Panc1 (cell line): Measurements from ENCODE around the gene CAPN3. TPM values are rescaled to one million over a fixed set of nuclear protein-coding genes. Genes with fewer than 3 reads are reported as not detected.

Source experiments
- ATAC-seq: fragments of 200-7000 bp; cut with Tn5 transposase; 2 replicates; pipeline ENCODE4 v1.9.1; 2020; ENCODE audit warnings: mild to moderate bottlenecking, moderate library complexity
- BruUV-seq: library from RNA; stranded (reverse); fragments of 400-500 nt; replicated peaks from 2 replicates; lab custom pipeline; 2021; lab: Mats Ljungman, UMichigan
- CTCF ChIA-PET: fragments of 300-600 bp; sonication (Branson Sonifier 250); formaldehyde crosslinking; loops from one replicate; lab custom pipeline; 2022; ENCODE audit warnings: antibody characterized with exemption; lab: Charles Lee
- POLR2A ChIA-PET: fragments of 300-600 bp; sonication (Branson Sonifier 250); formaldehyde crosslinking; loops from one replicate; lab custom pipeline; 2022; ENCODE audit warnings: antibody characterized with exemption; lab: Charles Lee
- DNase-seq: peaks from one replicate; pipeline ENCODE4 v3.0.0-alpha.2; 2010; ENCODE audit warnings: low read depth, low spot score
- H3K27ac ChIP-seq: 2 replicates; pipeline ENCODE4 v1.5.1; 2011; ENCODE audit warnings: mild to moderate bottlenecking, low read length, inconsistent platforms
- H3K27me3 ChIP-seq: fragments of 200-500 bp; sonication (Bioruptor generic); 2 replicates; pipeline ENCODE4 v1.6.0; 2014; ENCODE audit warnings: low read length, inconsistent platforms; ENCODE audit not compliant: control insufficient read depth, insufficient read depth
- H3K36me3 ChIP-seq: fragments of 200-500 bp; sonication (Bioruptor generic); 2 replicates; pipeline ENCODE4 v1.5.1; 2014; ENCODE audit warnings: inconsistent platforms, mild to moderate bottlenecking, low read length, moderate library complexity; ENCODE audit not compliant: control insufficient read depth, insufficient read depth
- H3K4me1 ChIP-seq: 2 replicates; pipeline ENCODE4 v1.5.1; 2011; ENCODE audit warnings: inconsistent platforms, mild to moderate bottlenecking, low read length, moderate library complexity; ENCODE audit not compliant: control insufficient read depth, insufficient read depth
- H3K4me3 ChIP-seq, 2 experiments: 2 replicates each; pipeline ENCODE4 v1.5.1; 2011 to 2012; ENCODE audit warnings: low read depth in 2 of 2, low read length in 2 of 2, mild to moderate bottlenecking in 2 of 2, inconsistent platforms in 1 of 2, moderate library complexity in 1 of 2
- H3K9me3 ChIP-seq: fragments of 200-500 bp; sonication (Bioruptor generic); 2 replicates; pipeline ENCODE4 v1.5.1; 2014; ENCODE audit warnings: low read depth, mild to moderate bottlenecking, inconsistent platforms, low read length, moderate library complexity; ENCODE audit not compliant: control insufficient read depth, insufficient read depth
- POLR2AphosphoS5 ChIP-seq: IDR thresholded peaks from 2 replicates; pipeline ENCODE4 v1.6.1; 2012; ENCODE audit warnings: mild to moderate bottlenecking, low read depth, low read length, moderate library complexity
- SIN3A ChIP-seq: IDR thresholded peaks from 2 replicates; pipeline ENCODE4 v1.6.1; 2012; ENCODE audit warnings: low read depth, mild to moderate bottlenecking, low read length, moderate library complexity, borderline replicate concordance; ENCODE audit not compliant: insufficient read depth
- TCF7L2 ChIP-seq: IDR thresholded peaks from 2 replicates; pipeline ENCODE4 v1.6.1; 2011; ENCODE audit warnings: mild to moderate bottlenecking, low read depth, low read length, inconsistent platforms
- in situ Hi-C: cut with HindIII; loops from 2 replicates; pipeline ENCODE4 v1.10.0; 2016; ENCODE audit warnings: low sequenced_read_pairs, low pct_unique_long_range_greater_than_20kb
- intact Hi-C: fragments of 100-400 bp; cut with micrococcal nuclease; formaldehyde crosslinking; loops from one replicate; pipeline ENCODE4 v1.10.0; 2022; ENCODE audit not compliant: unreplicated experiment
- total RNA-seq: library from RNA; stranded (reverse); gene quantifications from one replicate; pipeline ENCODE4 v1.2.1, GENCODE V29; 2021; ENCODE audit not compliant: unreplicated experiment
- TF ChIP-seq, protein P1 (sequence below): fragments of 450-650 bp; IDR thresholded peaks from 2 replicates; pipeline ENCODE4 v1.5.1; 2017; ENCODE audit warnings: mild to moderate bottlenecking
- TF ChIP-seq, protein P2 (sequence below), 2 experiments: IDR thresholded peaks; 2 replicates each; pipeline ENCODE4 v1.6.1; 2011 to 2012; ENCODE audit warnings: low read depth in 2 of 2, control low read depth in 1 of 2, low read length in 1 of 2, mild to moderate bottlenecking in 1 of 2, moderate library complexity in 1 of 2; ENCODE audit not compliant: insufficient read depth in 1 of 2

Gene CAPN3
- total RNA-seq, 1 experiment from 2014 or later = 0.31 TPM

DNA sequence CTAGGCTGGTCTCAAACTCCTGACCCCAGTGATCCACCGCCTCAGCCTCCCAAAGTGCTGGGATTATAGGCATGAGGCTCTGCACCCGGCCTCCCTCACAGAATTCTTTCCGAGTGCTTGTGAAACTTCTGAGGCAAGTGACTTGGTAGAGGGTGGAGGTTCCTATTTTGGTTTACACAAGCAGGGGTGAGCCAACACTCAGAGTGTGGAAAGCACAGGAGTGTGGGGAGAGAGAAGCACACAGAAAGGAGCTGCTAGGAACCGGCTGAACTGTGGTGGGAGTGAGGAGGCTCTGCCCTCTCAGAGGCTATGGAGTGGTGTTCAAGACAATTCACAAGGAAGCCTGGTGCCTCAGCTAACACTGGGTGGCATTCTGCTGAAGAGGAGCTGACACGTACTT is 7.7 kb downstream of the CAPN3 start:
- Histone ChIP-seq H3K27ac (no peak overlapping the region), H3K4me1 (no peaks in the 10 kb centered on the region), H3K36me3 (no peaks in the 10 kb centered on the region), H3K9me3 (peaks cover 5% of the 10 kb centered on the region; the same call in 1 of the 2 replicates), H3K27me3 (peaks cover 2% of the 10 kb centered on the region; the same call in 1 of the 2 replicates), H3K4me3 (no peak overlapping the region)
- in situ Hi-C loops = no loop called here
- ATAC-seq = no peak
- intact Hi-C loops = no loop called here
- TF ChIP-seq SIN3A = no peak
- no TSS peak for BruUV-seq
- ChIA-PET CTCF (no interaction called here), POLR2A (interaction anchor here (0.5 kb wide), 1 partner anchor 34 kb away, joined by 15 read pairs; no protein-coding TSS in a partner anchor)
- DNase-seq = no peak

DNA sequence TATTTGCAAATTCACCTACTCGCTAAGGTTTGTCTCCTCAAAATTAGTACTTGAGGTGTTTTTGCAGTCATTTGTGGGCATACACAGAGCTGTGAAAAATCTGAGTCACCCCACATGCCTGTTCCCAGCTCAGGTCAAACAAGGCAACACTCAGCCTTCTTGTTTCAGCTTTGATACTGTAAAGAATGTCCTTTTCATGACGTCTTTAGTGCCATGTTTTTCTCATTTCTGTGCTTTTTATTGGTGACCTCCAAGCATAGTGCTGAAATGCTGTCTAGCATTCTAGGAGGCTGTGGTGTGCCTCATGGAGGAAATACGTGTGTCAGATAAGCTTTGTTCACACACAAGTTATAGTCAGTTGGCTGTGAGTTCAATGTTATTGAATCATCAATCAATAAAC is 8.8 kb downstream of the CAPN3 start:
- Histone ChIP-seq H3K36me3 (no peaks in the 10 kb centered on the region), H3K4me1 (no peaks in the 10 kb centered on the region), H3K9me3 (peaks cover 5% of the 10 kb centered on the region; the same call in 1 of the 2 replicates), H3K4me3 (no peak overlapping the region), H3K27ac (no peak overlapping the region), H3K27me3 (peaks cover 2% of the 10 kb centered on the region; the same call in 1 of the 2 replicates)
- in situ Hi-C loops = no loop called here
- ATAC-seq (no peak), DNase-seq (no peak)
- POLR2A ChIA-PET = no interaction called here
- intact Hi-C loops = no loop called here
- TF ChIP-seq, protein P1, sequence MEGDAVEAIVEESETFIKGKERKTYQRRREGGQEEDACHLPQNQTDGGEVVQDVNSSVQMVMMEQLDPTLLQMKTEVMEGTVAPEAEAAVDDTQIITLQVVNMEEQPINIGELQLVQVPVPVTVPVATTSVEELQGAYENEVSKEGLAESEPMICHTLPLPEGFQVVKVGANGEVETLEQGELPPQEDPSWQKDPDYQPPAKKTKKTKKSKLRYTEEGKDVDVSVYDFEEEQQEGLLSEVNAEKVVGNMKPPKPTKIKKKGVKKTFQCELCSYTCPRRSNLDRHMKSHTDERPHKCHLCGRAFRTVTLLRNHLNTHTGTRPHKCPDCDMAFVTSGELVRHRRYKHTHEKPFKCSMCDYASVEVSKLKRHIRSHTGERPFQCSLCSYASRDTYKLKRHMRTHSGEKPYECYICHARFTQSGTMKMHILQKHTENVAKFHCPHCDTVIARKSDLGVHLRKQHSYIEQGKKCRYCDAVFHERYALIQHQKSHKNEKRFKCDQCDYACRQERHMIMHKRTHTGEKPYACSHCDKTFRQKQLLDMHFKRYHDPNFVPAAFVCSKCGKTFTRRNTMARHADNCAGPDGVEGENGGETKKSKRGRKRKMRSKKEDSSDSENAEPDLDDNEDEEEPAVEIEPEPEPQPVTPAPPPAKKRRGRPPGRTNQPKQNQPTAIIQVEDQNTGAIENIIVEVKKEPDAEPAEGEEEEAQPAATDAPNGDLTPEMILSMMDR = no peak
- no peak for TF ChIP-seq TCF7L2
- TF ChIP-seq, protein P2, sequence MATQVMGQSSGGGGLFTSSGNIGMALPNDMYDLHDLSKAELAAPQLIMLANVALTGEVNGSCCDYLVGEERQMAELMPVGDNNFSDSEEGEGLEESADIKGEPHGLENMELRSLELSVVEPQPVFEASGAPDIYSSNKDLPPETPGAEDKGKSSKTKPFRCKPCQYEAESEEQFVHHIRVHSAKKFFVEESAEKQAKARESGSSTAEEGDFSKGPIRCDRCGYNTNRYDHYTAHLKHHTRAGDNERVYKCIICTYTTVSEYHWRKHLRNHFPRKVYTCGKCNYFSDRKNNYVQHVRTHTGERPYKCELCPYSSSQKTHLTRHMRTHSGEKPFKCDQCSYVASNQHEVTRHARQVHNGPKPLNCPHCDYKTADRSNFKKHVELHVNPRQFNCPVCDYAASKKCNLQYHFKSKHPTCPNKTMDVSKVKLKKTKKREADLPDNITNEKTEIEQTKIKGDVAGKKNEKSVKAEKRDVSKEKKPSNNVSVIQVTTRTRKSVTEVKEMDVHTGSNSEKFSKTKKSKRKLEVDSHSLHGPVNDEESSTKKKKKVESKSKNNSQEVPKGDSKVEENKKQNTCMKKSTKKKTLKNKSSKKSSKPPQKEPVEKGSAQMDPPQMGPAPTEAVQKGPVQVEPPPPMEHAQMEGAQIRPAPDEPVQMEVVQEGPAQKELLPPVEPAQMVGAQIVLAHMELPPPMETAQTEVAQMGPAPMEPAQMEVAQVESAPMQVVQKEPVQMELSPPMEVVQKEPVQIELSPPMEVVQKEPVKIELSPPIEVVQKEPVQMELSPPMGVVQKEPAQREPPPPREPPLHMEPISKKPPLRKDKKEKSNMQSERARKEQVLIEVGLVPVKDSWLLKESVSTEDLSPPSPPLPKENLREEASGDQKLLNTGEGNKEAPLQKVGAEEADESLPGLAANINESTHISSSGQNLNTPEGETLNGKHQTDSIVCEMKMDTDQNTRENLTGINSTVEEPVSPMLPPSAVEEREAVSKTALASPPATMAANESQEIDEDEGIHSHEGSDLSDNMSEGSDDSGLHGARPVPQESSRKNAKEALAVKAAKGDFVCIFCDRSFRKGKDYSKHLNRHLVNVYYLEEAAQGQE (IDR thresholded peaks at IDR 0.05; ENCODE audit: insufficient read depth in 1 of 2, low read depth in 2 of 2, low read length in 1 of 2) = no peak
- TF ChIP-seq SIN3A = no peak
- no peak for TF ChIP-seq POLR2AphosphoS5
- CTCF ChIA-PET = no interaction called here
- no TSS peak for BruUV-seq

DNA sequence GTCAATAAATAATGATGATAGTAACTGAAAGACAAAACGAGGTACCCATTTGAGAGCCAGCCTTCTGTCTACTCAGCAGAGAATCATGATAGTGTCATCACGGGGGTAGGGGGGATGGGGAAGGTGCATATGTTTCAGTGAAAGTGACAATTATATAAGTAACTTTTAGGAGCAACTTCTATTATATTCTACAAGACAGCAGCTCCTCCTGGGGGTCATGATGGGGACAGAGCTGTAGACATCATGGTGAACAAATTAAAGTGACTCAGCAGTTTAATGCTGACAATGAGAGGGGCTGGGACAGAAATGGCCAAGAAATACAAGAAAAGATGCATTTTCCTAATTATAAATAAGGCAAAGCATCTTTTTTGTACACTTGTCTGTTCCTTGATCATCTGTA is 11.8 kb downstream of the CAPN3 start:
- Histone ChIP-seq H3K27ac (no peak overlapping the region), H3K9me3 (peaks cover 5% of the 10 kb centered on the region; the same call in 1 of the 2 replicates), H3K4me1 (no peaks in the 10 kb centered on the region), H3K27me3 (peaks cover 2% of the 10 kb centered on the region; the same call in 1 of the 2 replicates), H3K4me3 (no peak overlapping the region), H3K36me3 (no peaks in the 10 kb centered on the region)
- in situ Hi-C loops (no loop called here), intact Hi-C loops (no loop called here)
- CTCF ChIA-PET = no interaction called here
- no peak for TF ChIP-seq POLR2AphosphoS5
- no peak for TF ChIP-seq TCF7L2
- TF ChIP-seq, protein P2 (IDR thresholded peaks at IDR 0.05; ENCODE audit: insufficient read depth in 1 of 2, low read depth in 2 of 2, low read length in 1 of 2) = no peak
- TF ChIP-seq, protein P1 = no peak
- TF ChIP-seq SIN3A = no peak
- no TSS peak for BruUV-seq
- POLR2A ChIA-PET = no interaction called here
- no peak for DNase-seq
- ATAC-seq = no peak
